GM23338 (cell line): ENCODE data around the gene KATNAL2.

ENCODE experiments used
- CTCF ChIP-seq, 2 experiments: fragments of 200-600 bp in 1 of 2; sonication (generic) in 1 of 2; conservative IDR thresholded peaks; 2 replicates each; pipeline versions ENCODE4 v1.5.1 to v1.6.1; 2016 to 2017; ENCODE audit warnings: antibody characterized with exemption in 2 of 2, low read depth in 2 of 2, mild to moderate bottlenecking in 2 of 2, moderate library complexity in 1 of 2
- ETS1 ChIP-seq: IDR thresholded peaks from 2 replicates; pipeline ENCODE4 v1.6.1; 2016; ENCODE audit warnings: antibody characterized with exemption
- EZH2 ChIP-seq: fragments of 200-600 bp; sonication (generic); IDR thresholded peaks from one replicate; pipeline ENCODE4 v1.8.0; 2017; ENCODE audit warnings: antibody characterized with exemption, mild to moderate bottlenecking, low read depth; ENCODE audit not compliant: unreplicated experiment
- EZH2phosphoT487 ChIP-seq: fragments of 200-600 bp; sonication (generic); IDR thresholded peaks from one replicate; pipeline ENCODE4 v1.8.1; 2018; ENCODE audit warnings: antibody characterized with exemption; ENCODE audit not compliant: unreplicated experiment
- POLR2AphosphoS5 ChIP-seq: IDR thresholded peaks from 2 replicates; pipeline ENCODE4 v1.6.1; 2016; ENCODE audit warnings: antibody characterized with exemption, low read depth
- TF ChIP-seq, protein P1 (sequence below): fragments of 250-450 bp; sonication (Bioruptor Pico); IDR thresholded peaks from 2 replicates; pipeline ENCODE4 v1.5.0; 2020; ENCODE audit warnings: mild to moderate bottlenecking, moderate library complexity

DNA sequence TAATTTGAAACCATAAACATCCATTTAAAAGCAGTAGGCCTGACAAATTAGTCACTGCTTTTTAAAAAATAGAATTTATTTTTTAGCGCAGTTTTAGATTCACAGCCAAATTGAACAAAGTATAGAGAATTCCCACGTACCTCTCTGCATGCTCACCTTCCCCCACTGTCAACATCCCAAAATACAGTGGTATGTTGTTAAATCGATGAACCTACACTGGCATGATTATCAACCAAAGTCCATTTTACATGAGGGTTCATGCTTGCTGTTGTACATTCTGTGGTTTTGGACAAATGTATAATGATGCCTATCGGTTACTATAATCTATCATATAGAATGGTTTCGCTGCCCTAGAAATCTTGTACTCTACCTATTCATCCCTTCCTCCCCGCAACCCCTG lies 123.6 kb downstream of the KATNAL2 start:
- TF ChIP-seq POLR2AphosphoS5 (no peak), EZH2 (no peak), CTCF (conservative IDR thresholded peaks at IDR 0.05; ENCODE audit: low read depth in 2 of 2) (no peak), EZH2phosphoT487 (no peak), ETS1 (no peak)
- TF ChIP-seq, protein P1, sequence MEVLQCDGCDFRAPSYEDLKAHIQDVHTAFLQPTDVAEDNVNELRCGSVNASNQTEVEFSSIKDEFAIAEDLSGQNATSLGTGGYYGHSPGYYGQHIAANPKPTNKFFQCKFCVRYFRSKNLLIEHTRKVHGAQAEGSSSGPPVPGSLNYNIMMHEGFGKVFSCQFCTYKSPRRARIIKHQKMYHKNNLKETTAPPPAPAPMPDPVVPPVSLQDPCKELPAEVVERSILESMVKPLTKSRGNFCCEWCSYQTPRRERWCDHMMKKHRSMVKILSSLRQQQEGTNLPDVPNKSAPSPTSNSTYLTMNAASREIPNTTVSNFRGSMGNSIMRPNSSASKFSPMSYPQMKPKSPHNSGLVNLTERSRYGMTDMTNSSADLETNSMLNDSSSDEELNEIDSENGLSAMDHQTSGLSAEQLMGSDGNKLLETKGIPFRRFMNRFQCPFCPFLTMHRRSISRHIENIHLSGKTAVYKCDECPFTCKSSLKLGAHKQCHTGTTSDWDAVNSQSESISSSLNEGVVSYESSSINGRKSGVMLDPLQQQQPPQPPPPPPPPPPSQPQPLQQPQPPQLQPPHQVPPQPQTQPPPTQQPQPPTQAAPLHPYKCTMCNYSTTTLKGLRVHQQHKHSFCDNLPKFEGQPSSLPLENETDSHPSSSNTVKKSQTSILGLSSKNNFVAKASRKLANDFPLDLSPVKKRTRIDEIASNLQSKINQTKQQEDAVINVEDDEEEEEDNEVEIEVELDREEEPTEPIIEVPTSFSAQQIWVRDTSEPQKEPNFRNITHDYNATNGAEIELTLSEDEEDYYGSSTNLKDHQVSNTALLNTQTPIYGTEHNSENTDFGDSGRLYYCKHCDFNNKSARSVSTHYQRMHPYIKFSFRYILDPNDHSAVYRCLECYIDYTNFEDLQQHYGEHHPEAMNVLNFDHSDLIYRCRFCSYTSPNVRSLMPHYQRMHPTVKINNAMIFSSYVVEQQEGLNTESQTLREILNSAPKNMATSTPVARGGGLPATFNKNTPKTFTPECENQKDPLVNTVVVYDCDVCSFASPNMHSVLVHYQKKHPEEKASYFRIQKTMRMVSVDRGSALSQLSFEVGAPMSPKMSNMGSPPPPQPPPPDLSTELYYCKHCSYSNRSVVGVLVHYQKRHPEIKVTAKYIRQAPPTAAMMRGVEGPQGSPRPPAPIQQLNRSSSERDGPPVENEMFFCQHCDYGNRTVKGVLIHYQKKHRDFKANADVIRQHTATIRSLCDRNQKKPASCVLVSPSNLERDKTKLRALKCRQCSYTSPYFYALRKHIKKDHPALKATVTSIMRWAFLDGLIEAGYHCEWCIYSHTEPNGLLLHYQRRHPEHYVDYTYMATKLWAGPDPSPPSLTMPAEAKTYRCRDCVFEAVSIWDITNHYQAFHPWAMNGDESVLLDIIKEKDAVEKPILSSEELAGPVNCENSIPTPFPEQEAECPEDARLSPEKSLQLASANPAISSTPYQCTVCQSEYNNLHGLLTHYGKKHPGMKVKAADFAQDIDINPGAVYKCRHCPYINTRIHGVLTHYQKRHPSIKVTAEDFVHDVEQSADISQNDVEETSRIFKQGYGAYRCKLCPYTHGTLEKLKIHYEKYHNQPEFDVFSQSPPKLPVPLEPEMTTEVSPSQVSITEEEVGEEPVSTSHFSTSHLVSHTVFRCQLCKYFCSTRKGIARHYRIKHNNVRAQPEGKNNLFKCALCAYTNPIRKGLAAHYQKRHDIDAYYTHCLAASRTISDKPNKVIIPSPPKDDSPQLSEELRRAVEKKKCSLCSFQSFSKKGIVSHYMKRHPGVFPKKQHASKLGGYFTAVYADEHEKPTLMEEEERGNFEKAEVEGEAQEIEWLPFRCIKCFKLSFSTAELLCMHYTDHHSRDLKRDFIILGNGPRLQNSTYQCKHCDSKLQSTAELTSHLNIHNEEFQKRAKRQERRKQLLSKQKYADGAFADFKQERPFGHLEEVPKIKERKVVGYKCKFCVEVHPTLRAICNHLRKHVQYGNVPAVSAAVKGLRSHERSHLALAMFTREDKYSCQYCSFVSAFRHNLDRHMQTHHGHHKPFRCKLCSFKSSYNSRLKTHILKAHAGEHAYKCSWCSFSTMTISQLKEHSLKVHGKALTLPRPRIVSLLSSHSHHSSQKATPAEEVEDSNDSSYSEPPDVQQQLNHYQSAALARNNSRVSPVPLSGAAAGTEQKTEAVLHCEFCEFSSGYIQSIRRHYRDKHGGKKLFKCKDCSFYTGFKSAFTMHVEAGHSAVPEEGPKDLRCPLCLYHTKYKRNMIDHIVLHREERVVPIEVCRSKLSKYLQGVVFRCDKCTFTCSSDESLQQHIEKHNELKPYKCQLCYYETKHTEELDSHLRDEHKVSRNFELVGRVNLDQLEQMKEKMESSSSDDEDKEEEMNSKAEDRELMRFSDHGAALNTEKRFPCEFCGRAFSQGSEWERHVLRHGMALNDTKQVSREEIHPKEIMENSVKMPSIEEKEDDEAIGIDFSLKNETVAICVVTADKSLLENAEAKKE (CRISPR knock-in tag) = no peak
